Left colon (tissue), 2 donors: ENCODE measurements around the gene SLC6A2. TPM values are rescaled to one million over a fixed set of nuclear protein-coding genes. Genes with fewer than 3 reads are reported as not detected.

ENCODE experiments used
- ATAC-seq: fragments of 200-7000 bp; cut with Tn5 transposase; one replicate; pipeline ENCODE4 v1.9.1; 2020; ENCODE audit warnings: mild to moderate bottlenecking, moderate library complexity
- DNase-seq, 2 donors: peaks; one replicate each; pipeline ENCODE4 v3.0.0-alpha.2; 2020
- intact Hi-C, 2 donors: fragments of 100-400 bp; cut with DNase I in 1 of 2; cut with micrococcal nuclease in 1 of 2; formaldehyde crosslinking; loops; one replicate each; pipeline versions ENCODE4 v1.11.2 to v1.14.0; 2022; cut with DNase I, micrococcal nuclease
- total RNA-seq, 2 donors: library from RNA; stranded (reverse); fragmentation: NEBNext Ultra II Directional; extraction: Animal tissue kit (Norgen Biotek cat#: 25700); gene quantifications; one replicate each; pipeline ENCODE4 v1.2.1, GENCODE V29; 2021
- donor health status: DM: no; HTN: no; CAD: no.
- donor health status: DM: yes; HTN: yes; CAD: no.

SLC6A2 gene
- total RNA-seq, 2 donors from 2014 or later, result 0.31 TPM; not detected in 1

GRCh38 chr16:55701442-55702319 is 45.9 kb downstream of the SLC6A2 start:
- intact Hi-C loops, result loop anchor here (5.0 to 10.0 kb wide), 2 partner anchors 234 to 237 kb away; no protein-coding TSS in a partner anchor
- ATAC-seq (peak; percentile 69), DNase-seq (peak; percentile 30 to 63)

- peak; percentile 27 for ATAC-seq
- DNase-seq, result no peak
- intact Hi-C loops, result loop anchor here (5.0 to 10.0 kb wide), 2 partner anchors 236 to 239 kb away; no protein-coding TSS in a partner anchor
Measured at GRCh38 chr16:55703003-55704001, 47.5 kb downstream of the SLC6A2 start.

DNA sequence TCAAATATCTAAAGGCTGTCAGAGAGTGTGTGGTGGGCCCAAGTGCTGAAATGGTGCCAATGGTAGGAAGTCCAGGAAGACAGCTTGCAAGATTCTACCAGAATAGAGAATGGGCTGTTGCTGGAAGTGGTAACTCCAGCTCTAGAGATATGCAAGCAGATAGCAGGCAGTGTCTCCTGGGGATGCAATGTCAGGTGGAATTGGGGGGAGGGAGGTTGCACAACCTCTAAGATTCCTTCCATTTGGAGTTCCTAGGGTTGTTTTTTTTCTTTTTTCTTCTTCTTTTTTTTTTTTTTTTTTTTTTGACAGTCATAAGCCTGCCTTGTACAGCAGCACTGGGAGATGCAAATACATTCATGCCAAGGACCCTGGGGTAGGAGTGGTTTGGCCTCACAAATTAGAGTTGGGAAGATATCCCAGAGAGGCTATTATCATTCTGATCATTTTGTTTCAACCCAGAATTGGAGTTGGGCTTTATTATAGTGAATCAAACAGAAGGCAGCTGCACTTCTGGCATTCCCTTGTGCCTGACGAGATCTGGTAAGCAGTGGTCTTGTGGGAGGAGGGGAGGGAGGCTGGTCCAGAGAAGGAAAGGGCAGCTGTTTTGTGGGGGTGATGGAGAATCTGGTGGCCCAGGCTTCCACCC is 51.1 kb downstream of the SLC6A2 start:
- DNase-seq (no peak), ATAC-seq (no peak)
- intact Hi-C loops, result loop anchor here in 1 of 2 donors (10.0 kb wide), 1 partner anchor 242 kb away; no protein-coding TSS in a partner anchor

- ATAC-seq (no peak), DNase-seq (no peak)
- intact Hi-C loops, result loop anchor here (5.0 to 10.0 kb wide), 2 partner anchors 132 to 245 kb away; no protein-coding TSS in a partner anchor
Measured at GRCh38 chr16:55709801-55710200, 54.0 kb downstream of the SLC6A2 start.

GRCh38 chr16:55710466-55710865 is 54.7 kb downstream of the SLC6A2 start:
- no peak for ATAC-seq
- DNase-seq, result no peak
- intact Hi-C loops, result loop anchor here (5.0 kb wide), 1 partner anchor 132 kb away; no protein-coding TSS in a partner anchor

GRCh38 chr16:55711959-55712876 is 56.4 kb downstream of the SLC6A2 start:
- intact Hi-C loops, result loop anchor here (5.0 kb wide), 1 partner anchor 130 kb away; no protein-coding TSS in a partner anchor
- ATAC-seq, result peak; percentile 59
- peak in 1 of 2 donors; percentile 81 for DNase-seq

- intact Hi-C loops, result loop anchor here (5.0 kb wide), 1 partner anchor 129 kb away; no protein-coding TSS in a partner anchor
- no peak for DNase-seq
Measured at GRCh38 chr16:55713103-55713502, 57.3 kb downstream of the SLC6A2 start.

DNA sequence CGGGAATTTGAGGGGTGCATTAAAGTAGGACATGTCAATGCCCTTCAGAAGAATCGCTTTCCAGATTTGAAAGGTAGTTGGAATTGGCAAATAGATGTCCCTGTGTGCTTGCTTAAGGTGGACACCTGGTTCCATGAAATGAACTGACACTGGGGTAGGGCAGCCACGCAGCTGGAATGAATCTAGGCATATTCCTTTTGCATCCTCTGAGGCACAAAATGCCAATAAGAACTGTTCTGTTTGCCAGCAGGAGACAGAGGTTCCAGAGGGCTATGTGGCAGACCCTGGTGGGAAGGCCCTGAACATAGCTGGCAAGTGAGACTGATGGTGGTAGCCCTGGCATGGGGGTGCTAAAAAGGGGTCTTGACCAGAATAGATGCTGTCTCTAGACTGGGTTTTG is 61.5 kb downstream of the SLC6A2 start:
- ATAC-seq, result no peak

More at GRCh38 chr16:55713103-55713502, 57.3 kb downstream of the SLC6A2 start:
- no peak for ATAC-seq

GRCh38 chr16:55725055-55725777 is 69.4 kb downstream of the SLC6A2 start:
- intact Hi-C loops, result no loop called here
- ATAC-seq (no peak), DNase-seq (no peak)

More for the DNA sequence above, 61.5 kb downstream of the SLC6A2 start:
- DNase-seq, result no peak
- intact Hi-C loops, result no loop called here

GRCh38 chr16:55728797-55729196 is 73.0 kb downstream of the SLC6A2 start:
- DNase-seq, result no peak
- intact Hi-C loops, result no loop called here
- no peak for ATAC-seq

GRCh38 chr16:55730115-55730514 is 74.3 kb downstream of the SLC6A2 start:
- intact Hi-C loops, result no loop called here
- ATAC-seq, result no peak
- DNase-seq, result no peak

GRCh38 chr16:55732496-55732895 is 76.7 kb downstream of the SLC6A2 start:
- intact Hi-C loops, result no loop called here
- ATAC-seq (no peak), DNase-seq (no peak)

DNA sequence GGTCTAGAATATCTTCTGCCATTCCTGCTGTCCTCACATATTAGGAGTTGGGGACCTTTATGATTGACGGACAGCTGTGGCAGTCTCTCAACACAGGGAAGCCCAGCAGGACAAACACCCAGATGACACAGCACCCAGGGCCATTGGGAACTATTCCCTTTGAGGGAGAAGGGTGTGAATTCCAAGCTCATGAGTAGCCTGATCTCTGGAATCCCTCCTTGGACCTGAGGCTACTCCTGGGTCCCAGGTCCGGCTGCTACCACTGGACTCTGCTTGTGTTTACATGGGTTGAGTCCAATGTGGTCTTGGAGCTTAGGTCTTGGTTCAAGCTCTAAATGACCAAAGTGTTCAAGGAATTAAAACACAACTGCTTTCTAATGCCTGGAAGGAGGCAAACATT is 78.9 kb downstream of the SLC6A2 start:
- DNase-seq (no peak), ATAC-seq (no peak)
- intact Hi-C loops, result no loop called here

DNA sequence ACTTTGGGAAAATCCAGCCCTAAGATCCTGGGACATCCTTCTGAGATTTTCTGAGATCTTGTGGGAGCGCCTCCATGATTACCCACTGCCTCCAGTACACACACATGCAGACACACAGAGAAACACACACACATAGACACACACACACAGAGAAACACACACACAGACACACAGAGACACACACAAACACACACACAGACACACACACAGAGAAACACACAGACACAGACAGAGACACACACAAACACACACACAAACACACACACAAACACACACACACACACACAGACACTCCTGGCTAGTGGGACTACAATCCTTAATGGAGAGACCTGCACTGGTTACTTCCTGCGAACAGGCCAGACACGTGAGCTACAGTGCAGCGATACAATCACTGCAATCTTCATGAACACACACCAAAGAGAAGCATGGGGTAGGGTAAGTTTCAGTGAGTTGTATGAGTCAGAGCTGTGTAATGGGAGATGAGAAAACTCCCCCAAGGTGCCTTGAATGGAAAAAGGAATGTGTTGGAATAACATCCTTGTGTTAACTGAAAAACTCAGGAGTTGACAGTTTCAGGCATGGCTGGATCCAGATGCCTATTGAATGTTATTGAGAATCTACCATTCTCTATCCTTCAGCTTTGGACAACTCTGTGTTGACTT is 79.5 kb downstream of the SLC6A2 start:
- DNase-seq (no peak), ATAC-seq (no peak)
- intact Hi-C loops, result no loop called here

- intact Hi-C loops, result no loop called here
- ATAC-seq (no peak), DNase-seq (no peak)
Measured at GRCh38 chr16:55736671-55737070, 80.9 kb downstream of the SLC6A2 start.

DNA sequence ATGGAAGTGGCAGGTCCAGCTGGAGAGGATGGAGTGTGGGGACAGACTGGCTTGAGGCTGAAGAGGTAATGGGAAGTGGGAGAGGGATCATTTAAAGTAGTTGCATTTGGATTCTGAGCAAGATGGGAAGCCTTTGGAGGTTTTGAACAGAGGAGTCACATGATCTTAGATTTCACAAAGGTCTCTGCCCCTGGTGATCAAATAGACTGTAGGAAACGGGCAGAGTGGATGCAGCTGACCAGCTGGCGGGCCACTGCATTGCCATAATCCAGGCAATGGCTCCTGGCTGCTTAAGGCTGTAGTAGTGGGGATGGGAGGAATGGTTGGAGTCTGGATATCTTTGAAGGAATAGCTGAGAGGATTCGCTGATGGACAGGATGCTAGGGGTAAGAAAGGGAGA is 81.5 kb downstream of the SLC6A2 start:
- ATAC-seq (no peak), DNase-seq (no peak)
- intact Hi-C loops, result no loop called here
